ENCODE measurements around the gene MCM9.

GRCh38 chr6:118785601-118786000, 149.4 kb downstream of the MCM9 start:
- TF ChIP-seq CTCF (IDR thresholded peaks at IDR 0.05) (no peak), POLR2A (IDR thresholded peaks at IDR 0.05) (no peak), POLR2AphosphoS5 (IDR thresholded peaks at IDR 0.05) (no peak)
